ENCODE data around the gene REXO5. TPM values are rescaled to one million over a fixed set of nuclear protein-coding genes. Genes with fewer than 3 reads are reported as not detected.

The REXO5 gene
- total and polyA plus RNA-seq, 2 of the 13 experiments (the other 11 are each of a cell fraction or from before 2014, with no cell fraction given), result 5.9 to 13.1 TPM

GRCh38 chr16:20803561-20804214 is 2.6 kb upstream of the REXO5 start (continued):
- TF ChIP-seq CEBPZ (IDR thresholded peaks at IDR 0.05; ENCODE audit: low read length) (no peak), KLF6 (CRISPR knock-in tag; IDR thresholded peaks at IDR 0.05) (no peak), POLR2G (IDR thresholded peaks at IDR 0.05; ENCODE audit: low read depth, low read length) (no peak), ZNF577 (CRISPR knock-in tag; IDR thresholded peaks at IDR 0.05; ENCODE audit: borderline replicate concordance, low read depth) (no peak), ZNF329 (CRISPR knock-in tag; IDR thresholded peaks at IDR 0.05; ENCODE audit: low read depth) (no peak), TRIM22 (IDR thresholded peaks at IDR 0.05) (no peak), IRF1 (CRISPR knock-in tag; IDR thresholded peaks at IDR 0.05; ENCODE audit: low read depth) (0 out of 2 replicates have a peak, but pooled peaks have one; percentile 47), SP2 (CRISPR knock-in tag; IDR thresholded peaks at IDR 0.05) (no peak), MXI1 (IDR thresholded peaks at IDR 0.05; ENCODE audit: borderline replicate concordance, low read depth, low read length) (no peak), RAD51 (IDR thresholded peaks at IDR 0.05; ENCODE audit: borderline replicate concordance) (no peak), ZSCAN22 (CRISPR knock-in tag; IDR thresholded peaks at IDR 0.05) (no peak), ZNF34 (CRISPR knock-in tag; IDR thresholded peaks at IDR 0.05; ENCODE audit: borderline replicate concordance) (no peak), POGK (CRISPR knock-in tag; conservative IDR thresholded peaks at IDR 0.05) (peak; percentile 61; the same call in 1 of the 2 replicates), ZFP1 (CRISPR knock-in tag; IDR thresholded peaks at IDR 0.05) (0 out of 2 replicates have a peak, but pooled peaks have one; percentile 17), NKX3-1 (CRISPR knock-in tag; IDR thresholded peaks at IDR 0.05) (no peak), ZNF567 (CRISPR knock-in tag; IDR thresholded peaks at IDR 0.05; ENCODE audit: borderline replicate concordance) (no peak), CREBL2 (CRISPR knock-in tag; IDR thresholded peaks at IDR 0.05; ENCODE audit: borderline replicate concordance) (no peak)

Data from HepG2 (cell line).